Stimulated activated CD4-positive, alpha-beta T cell treated with anti-CD3 and anti-CD28 coated beads, Interleukin-1b, Interleukin-23, amount 100 ng/mL, for 1 hour (primary cell): ENCODE measurements around the gene PGAP2.
A peak's percentile ranks its signal among the peaks of the same experiment; 100 is the strongest.
"Not testable (repeated sequence)": the region's sequence is repeated elsewhere in the genome, so short reads cannot be mapped to it uniquely, and the experiment has no call there.

Source experiments
- DNase-seq, 2 donors: peaks; one replicate each; pipeline ENCODE4 v3.0.0-alpha.2; 2020; ENCODE audit warnings: low read depth in 2 of 2

PGAP2 gene

DNA sequence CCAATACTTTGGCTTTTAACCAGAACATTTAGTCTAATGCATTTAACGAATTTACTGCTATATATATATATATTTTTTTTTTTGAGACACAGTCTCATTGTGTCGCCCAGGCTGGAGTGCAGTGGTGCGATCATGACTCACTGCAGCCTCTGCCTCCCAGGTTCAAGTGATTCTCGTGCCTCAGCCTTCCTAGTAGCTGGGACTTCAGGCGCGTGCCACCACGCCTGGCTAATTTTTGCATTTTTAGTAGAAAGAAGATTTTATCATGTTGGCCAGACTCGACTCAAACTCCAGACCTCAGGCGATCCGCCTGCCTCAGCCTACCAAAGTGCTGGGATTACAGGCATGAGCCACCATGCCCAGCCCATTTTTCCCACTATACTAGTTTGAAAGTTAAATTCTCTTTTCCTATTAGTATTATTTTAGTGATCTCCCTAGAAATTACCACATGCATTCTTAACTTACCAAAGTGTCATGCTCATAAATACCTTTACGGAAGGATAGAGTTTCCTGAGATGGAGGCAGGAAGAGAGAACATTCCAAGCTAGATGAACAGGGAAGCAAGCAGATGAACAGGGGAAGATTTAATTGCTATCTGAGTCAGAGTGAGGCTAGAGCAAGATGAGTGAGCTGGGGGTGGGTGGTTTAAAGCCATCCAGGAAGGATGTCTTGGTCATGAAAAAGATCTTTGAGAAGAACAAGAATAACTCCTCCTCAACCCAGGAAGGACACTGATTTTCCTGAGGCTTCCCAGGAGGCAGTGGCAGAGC is 4.4 kb upstream of the PGAP2 start:
- DNase-seq, result no peak

DNA sequence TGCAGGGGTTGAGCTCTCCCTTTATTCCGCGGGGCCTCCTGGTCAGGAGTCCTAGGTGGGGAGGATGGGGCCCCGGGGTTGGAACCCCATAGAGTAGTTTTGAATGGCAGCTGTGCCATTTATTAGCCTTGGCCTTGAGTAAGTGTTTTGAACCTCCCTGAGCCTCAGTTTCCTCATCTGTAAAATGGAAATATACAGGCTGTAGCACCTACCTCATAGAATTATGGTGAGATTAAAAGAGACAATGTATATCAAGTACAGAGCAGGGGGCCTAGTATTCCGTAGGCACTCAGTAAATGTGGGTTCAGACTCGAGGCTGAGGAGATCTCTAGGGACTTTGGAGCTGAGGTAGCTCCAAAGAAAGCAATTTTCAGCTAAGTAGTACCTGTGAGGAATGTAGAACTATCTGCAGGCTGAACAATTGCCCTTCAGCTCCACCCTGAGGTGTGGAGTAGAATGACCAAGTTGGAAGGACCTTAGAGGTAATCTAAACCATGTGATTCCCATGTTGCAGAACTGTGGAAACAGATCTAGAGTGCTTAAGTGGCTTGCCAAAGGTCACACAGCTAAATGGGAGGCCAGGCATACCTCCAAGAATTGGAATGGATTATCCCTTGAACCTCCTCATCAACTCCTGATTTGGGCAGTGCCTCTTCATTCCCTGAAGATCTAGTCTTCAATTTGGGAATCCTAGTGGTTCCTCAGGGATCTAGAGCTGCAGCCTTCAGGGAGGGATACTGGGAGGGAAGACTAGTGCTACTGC is 682 bp downstream of the PGAP2 start:
- DNase-seq, result no peak

DNA sequence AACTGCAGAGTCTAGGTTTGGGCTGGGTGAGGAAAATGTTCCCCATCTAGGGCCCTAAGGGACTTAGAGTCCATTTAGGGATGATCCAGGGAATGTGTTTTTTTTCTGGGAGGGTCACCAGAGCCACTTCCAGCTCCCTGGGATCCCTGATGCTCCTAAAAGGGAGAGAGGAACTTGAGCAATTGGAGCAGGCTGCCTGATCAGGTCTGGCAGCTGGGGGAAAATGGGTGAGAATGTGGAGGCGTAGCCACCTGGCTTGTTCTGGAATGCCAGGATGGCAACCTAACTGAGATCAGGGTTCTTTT is 1.2 kb downstream of the PGAP2 start:
- no peak for DNase-seq

DNA sequence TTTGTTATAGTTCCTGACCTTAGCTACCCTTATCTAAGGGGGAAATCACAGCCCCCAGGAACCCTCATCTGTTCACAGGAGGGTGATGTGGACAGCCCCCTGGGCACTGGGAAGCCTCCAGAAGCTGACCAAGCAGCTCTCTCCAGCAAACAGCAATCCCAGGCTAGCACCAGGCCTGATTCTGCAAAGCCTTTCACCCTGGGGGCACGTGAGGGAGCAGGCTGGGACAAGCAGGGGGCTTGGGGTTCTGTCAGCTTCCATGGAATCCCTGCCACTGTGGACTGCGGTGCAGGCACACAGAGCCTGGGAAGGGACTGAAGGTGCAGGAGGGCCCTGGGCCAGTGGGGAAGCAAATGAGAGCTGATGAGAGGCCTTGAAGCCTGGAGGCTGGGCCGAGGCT is 2.1 kb downstream of the PGAP2 start:
- DNase-seq, result no peak

DNA sequence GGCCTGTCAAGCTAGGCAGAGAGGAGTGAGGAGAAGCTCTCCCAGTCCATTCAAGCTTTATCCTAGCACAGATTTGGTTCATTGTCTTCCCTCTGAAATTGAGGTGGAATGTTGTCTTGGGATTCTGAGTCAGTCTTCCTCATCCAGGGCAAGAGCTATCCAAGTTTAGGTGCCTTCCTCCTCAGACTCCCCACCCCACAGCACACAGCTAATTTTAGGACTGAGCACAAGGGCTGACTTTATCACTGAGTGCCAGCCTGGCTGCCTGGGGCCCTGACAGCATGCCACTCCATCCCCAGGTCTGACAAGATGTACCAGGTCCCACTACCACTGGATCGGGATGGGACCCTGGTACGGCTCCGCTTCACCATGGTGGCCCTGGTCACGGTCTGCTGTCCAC is 2.6 kb downstream of the PGAP2 start:
- no peak for DNase-seq

DNA sequence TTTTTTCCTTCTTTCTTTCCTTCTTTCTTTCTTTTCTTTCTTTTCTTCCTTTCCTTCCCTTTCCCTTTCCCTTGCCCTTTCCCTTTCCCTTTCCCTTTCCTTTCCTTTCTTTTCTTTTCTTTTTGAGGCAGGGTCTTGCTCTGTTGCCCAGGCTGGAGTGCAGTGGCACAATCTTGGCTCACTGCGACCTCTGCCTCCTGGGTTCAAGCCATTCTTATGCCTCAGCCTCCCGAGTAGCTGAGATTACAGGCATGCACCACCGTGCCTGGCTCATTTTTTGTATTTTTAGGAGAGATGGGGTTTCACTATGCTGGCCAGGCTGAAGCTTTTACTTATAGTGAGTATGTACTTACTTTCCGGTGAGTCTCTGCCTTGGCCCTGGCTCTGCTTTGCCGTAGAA is 6.5 kb downstream of the PGAP2 start:
- not testable (repeated sequence) for DNase-seq

DNA sequence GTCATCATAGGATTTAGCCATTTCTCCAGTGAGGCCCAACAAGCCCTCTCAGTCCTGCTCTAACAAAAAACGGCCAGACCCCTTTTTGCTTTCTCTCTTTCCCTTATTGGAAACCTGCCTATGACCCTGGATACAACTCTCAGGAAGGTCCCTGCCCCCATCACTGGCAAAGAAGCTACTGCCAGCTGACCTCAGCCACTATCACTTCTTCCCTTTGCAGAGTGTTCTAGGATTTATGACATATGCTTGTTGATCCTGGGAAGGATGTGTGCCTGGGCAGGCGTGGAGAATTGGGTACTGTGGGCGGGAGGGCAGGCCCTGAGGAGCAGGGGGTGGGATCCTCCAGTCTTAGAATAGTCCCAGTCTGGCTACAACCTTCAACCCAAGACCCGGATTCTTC is 7.5 kb downstream of the PGAP2 start:
- no peak for DNase-seq

DNA sequence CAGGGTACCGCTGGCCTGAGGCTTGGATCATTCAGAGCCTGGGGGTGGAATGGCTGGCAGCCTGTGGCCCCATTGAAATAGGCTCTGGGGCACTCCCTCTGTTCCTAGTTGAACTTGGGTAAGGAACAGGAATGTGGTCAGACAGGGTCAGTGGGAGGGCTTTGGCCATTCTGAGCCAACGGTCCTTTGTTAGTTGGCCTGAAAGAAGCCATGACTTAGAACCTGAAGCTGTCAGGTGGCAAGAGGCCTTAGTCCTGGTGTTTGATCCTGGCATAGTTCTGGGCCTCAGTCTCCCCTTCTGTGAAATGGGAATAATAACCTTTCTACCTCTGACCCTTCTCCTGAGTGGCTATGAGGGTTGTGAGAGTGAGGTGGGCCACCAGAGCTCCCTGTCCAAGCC is 8.3 kb downstream of the PGAP2 start:
- no peak for DNase-seq

DNA sequence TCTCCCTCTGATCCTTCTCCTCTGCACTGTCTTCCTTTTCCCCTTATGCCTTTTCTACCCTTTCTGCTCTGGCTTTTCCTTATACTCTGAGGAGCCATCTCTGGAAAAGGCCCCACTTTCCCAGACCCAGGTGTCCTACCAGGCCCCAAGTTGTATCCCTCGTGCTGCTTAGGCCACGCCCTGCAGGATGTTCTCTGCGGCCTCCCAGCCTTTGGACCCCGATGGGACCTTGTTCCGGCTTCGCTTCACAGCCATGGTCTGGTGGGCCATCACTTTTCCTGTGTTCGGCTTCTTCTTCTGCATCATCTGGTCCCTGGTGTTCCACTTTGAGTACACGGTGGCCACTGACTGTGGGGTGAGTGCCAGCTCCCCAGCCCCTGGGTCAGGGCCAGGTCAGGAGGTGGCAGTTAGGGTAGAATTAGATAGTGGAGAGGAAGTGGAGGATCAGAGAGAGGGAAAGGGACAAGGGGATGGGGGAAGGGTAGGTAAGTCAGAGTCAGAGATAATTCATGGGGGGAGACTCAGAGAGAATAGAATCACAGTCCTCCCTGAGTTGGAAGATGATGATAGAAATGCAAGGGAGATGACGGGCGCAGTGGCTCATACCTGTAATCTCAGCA is 8.9 kb downstream of the PGAP2 start:
- no peak for DNase-seq

DNA sequence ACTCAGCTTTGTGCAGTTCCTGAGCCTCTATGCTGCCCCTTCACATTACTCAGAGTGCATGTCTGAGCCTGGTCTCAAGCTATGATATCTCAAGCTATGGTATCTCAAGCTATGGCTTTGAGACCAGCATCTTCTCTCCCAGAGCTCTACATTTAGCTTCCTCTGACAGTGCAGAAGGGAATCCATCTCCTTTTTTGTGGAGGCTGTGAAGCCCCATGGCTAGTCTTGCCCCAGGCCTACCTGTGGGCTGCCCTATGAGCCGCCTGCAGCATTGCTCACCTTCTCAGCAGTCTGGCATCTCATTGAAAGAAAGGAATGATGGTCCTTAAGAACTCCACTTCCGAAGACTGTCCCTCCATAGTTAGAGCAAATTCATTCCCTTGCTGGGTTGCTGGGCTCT is 12.6 kb downstream of the PGAP2 start:
- no peak for DNase-seq

DNA sequence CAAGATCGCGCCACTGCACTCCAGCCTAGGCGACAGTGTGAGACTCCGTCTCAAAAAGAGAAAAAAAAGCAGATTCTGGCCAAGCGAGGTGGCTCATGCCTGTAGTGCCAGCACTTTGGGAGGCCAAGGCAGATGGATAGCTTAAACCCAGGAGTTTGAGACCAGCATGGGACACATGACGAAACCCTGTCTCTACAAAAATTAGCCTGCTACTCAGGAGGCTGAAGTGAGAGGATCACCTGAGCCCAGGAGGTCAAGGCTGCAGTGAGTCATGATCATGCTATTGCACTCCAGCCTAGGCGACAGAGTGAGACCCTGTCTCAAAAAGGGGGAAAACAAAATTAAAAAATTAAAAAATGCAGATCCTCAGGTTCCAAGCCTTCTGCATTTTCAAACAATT is 14.0 kb downstream of the PGAP2 start:
- DNase-seq, result no peak

DNA sequence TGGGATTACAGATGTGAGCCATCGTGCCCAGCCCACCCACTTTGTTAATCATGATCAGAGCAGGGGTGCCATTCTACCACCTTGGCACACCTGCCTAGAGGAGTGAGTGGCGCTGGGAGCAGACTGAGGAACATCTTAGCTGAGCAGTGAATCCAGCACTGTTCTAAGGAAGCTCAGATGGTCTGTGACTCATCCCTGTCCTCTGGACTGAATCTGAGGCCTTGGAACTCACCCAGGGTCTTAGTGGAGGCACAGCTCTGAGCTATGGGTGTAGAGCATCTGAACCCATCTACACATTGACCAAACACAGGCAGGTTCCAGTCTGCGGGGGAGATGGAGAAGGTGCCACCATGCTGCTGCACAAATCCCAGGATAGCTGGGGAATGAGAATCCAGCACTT is 14.9 kb downstream of the PGAP2 start:
- DNase-seq, result no peak

DNA sequence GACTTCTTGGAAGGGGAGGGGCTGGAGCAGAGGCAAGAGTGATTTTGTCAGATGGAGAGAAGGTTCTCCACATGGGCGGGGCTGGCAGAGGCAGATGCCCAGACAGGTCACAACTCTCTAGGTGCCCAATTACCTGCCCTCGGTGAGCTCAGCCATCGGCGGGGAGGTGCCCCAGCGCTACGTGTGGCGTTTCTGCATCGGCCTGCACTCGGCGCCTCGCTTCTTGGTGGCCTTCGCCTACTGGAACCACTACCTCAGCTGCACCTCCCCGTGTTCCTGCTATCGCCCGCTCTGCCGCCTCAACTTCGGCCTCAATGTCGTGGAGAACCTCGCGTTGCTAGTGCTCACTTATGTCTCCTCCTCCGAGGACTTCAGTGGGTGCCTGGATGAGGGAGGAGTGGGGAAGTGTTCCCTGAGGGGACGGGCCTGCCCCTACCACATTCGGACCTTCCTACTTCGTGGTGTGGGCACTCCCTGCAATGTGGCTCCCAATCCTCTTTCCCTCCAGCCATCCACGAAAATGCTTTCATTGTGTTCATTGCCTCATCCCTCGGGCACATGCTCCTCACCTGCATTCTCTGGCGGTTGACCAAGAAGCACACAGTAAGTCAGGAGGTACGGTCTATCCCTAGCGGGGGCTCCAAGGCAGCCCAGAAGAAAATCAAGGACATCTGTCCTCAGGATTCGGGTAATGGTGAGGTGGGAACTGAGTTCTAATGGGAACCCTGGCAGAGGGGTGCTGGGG is 15.6 kb downstream of the PGAP2 start:
- DNase-seq, result no peak

DNA sequence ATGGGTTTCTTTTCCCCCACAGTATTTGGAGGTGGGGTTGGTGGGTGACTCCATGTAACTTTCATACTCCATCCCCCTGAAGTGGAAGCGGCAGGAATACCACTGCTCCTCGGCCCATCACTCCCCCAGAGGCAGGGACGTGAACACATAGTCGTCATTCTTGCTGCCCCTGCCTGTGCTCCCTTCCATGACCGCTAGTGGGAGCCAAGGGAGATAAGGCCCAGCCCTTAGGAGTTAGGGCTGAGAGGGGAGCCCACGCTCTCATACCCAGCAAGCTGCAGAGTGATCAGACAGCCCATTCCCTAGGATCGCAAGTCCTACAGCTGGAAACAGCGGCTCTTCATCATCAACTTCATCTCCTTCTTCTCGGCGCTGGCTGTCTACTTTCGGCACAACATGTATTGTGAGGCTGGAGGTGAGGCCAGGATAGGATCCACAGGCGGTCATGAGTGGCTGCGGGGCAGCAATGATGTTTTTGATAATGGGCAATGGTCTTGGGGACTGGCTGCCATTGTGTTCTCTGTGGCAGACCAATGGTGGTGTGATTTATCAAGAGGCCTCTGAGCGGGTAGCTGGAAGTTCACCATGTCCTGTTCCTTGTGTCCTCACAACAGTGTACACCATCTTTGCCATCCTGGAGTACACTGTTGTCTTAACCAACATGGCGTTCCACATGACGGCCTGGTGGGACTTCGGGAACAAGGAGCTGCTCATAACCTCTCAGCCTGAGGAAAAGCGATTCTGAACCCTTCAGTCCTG is 16.5 kb downstream of the PGAP2 start:
- peak; percentile 44 to 67 for DNase-seq

DNA sequence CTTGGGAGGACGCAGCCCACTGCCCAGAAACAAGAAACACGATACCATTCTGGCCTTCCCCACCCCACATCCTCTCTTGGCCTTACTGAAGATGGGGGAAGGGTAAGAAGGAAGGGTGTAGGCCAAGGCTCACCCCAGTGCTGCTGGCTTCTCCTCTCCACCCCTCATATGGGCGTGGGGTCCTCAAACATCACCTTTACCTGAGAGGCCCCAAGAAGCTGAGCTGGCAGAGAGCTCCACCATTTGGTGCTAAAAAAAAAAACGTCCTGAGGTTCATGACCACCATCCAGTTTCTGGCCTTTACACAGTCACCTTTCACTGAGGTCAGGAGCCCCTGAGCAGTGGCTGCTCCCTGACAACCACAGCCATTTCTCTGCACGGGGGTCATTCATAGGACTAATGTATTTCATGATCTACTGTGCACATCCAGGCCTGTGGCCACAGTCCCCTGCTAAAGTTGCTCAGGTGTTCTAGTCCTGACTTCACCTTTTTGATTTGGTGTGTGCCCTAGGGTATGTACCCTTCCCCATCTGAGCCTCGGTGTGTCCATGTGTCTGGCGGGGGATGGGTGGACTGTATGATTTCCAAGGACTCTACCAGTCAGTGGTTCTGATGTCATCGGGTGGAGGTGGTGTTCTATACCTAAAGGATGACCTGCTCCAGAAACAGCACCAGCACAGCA is 17.3 kb downstream of the PGAP2 start:
- DNase-seq, result no peak

DNA sequence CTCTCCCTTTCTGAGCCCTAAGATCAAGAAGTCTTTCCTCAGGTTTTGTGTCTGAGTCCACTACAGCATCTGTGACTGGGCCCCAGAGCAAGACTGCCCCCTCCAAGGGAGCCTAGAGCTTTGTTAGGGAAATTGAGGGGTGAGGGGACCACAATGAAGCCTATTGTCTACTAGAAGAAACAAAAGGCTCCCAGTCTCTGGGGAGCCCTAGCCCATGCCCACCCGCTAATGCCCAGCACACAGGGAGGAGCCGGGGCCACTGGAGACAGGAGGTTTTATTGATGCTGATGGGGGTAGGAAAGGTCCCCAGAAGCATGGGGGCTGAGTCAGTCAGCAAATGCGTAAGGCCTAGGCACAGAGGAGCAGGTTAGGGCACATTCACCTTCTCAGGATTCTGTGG is 18.4 kb downstream of the PGAP2 start:
- no peak for DNase-seq

DNA sequence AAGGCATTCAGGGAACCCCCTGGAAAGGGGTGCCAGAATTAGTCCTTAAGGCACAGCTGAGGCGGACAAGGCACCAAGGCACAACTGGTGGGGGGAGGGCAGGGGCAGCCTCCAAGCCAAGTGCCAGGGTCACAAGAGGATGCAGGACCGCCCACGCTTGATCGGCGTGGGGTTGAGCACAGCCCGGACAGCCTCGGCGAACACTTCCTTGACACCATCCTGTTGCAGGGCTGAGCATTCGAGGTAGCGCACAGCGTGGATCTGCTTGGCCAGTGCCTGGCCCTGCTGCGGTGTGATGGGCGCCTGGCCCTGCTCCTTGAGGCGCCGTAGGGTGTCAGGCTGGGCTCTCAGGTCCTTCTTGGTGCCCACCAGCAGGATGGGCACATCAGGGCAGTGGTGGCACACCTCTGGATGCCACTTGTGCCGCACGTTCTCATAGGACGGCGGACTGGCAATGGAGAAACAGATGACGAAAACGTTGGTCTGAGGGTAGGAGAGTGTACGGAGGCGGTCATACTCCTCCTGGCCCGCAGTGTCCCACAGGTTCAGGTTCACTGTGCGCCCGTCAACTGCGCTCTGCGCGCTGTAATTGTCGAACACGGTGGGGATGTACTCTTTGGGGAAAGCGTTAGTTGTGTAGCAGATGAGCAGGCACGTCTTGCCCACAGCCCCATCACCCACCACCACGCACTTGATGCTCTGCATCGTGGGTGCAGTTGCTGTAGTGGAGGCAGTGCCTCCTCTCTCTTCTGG is 19.2 kb downstream of the PGAP2 start:
- no peak for DNase-seq

DNA sequence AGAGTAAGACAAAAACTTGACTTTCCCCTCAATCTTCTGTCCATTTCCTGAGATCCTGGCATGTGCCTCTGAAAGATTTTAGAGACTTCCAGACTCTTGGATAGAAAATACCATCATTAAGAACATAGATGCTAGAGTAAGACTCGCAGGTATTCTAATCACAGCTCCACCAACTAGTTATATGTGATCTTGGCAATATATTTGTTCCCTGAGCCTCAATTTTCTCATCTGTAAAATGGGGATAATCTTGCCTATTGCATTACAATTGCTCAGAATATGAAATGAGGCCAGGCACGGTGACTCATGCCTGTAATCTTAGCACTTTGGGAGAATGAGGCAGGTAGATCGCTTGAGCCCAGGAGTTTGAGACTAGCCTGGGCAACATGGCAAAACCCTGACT is 21.7 kb downstream of the PGAP2 start:
- no peak for DNase-seq

DNA sequence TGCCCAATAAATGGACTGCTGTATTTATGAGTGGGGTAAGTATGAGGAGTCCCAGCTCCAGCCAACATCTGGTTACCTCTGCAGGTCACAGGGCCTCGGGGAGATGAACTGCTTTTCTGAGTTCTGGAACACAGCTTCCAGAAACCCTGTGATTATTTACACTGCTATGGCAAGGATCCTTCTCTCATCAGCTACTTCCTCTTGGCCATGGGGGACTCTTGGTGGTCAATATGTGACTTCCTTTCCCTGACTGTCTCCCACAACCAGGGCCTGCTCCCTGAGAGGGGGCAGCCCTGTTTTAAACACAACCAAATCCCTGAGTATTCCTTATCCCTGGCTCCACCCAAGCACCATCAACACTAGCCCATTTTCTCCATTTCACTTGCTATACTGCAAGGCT is 22.4 kb downstream of the PGAP2 start:
- no peak for DNase-seq
